ENCODE results near the gene OR52B6.
A peak's percentile ranks its signal among the peaks of the same experiment; 100 is the strongest.

OR52B6 gene

GRCh38 chr11:5621580-5621979 lies 40.9 kb downstream of the OR52B6 start:
- TF ChIP-seq CTCF (IDR thresholded peaks at IDR 0.05; ENCODE audit: insufficient read depth, low read depth, low read length, missing control alignments): no peak
- no peak overlapping the region for H3K4me3 ChIP-seq (ENCODE audit: low read length)
- no peak for DNase-seq (ENCODE audit: low read depth)

- no peak for TF ChIP-seq CTCF (IDR thresholded peaks at IDR 0.05; ENCODE audit: insufficient read depth, low read depth, low read length, missing control alignments)
- DNase-seq (ENCODE audit: low read depth): no peak
- H3K4me3 ChIP-seq (ENCODE audit: low read length): no peak overlapping the region
Observed at GRCh38 chr11:5622802-5623201, 42.1 kb downstream of the OR52B6 start.

GRCh38 chr11:5624489-5625279 lies 44.0 kb downstream of the OR52B6 start, which contains the start of gene TRIM34:
TRIM34 (plus strand) TSS chr11:5625001; CDS start chr11:5632332, 7,331 bp downstream.
- peak within 1 kb of the TSS; percentile 58 for H3K4me3 ChIP-seq (ENCODE audit: low read length)
- TF ChIP-seq CTCF (IDR thresholded peaks at IDR 0.05; ENCODE audit: insufficient read depth, low read depth, low read length, missing control alignments): no peak
- peak; percentile 78 for DNase-seq (ENCODE audit: low read depth)

- peak overlapping the region; percentile 58 for H3K4me3 ChIP-seq (ENCODE audit: low read length)
- no peak for DNase-seq (ENCODE audit: low read depth)
- no peak for TF ChIP-seq CTCF (IDR thresholded peaks at IDR 0.05; ENCODE audit: insufficient read depth, low read depth, low read length, missing control alignments)
Observed at GRCh38 chr11:5625281-5625680, 44.6 kb downstream of the OR52B6 start.

- TF ChIP-seq CTCF (IDR thresholded peaks at IDR 0.05; ENCODE audit: insufficient read depth, low read depth, low read length, missing control alignments): no peak
- H3K4me3 ChIP-seq (ENCODE audit: low read length): no peak overlapping the region
- peak; percentile 57 for DNase-seq (ENCODE audit: low read depth)
Observed at GRCh38 chr11:5626196-5626595, 45.5 kb downstream of the OR52B6 start.

GRCh38 chr11:5631417-5631816 lies 50.7 kb downstream of the OR52B6 start:
- H3K4me3 ChIP-seq (ENCODE audit: low read length): no peak overlapping the region

More at GRCh38 chr11:5631417-5631816, 50.7 kb downstream of the OR52B6 start:
- no peak for DNase-seq (ENCODE audit: low read depth)
- TF ChIP-seq CTCF (IDR thresholded peaks at IDR 0.05; ENCODE audit: insufficient read depth, low read depth, low read length, missing control alignments): no peak
